LoVo (cell line): ENCODE results near the gene CALHM6.

Experiments used
- DNase-seq: peaks from one replicate; pipeline ENCODE4 v3.0.0-alpha.2; 2016; ENCODE audit warnings: low spot score

The CALHM6 gene

DNA sequence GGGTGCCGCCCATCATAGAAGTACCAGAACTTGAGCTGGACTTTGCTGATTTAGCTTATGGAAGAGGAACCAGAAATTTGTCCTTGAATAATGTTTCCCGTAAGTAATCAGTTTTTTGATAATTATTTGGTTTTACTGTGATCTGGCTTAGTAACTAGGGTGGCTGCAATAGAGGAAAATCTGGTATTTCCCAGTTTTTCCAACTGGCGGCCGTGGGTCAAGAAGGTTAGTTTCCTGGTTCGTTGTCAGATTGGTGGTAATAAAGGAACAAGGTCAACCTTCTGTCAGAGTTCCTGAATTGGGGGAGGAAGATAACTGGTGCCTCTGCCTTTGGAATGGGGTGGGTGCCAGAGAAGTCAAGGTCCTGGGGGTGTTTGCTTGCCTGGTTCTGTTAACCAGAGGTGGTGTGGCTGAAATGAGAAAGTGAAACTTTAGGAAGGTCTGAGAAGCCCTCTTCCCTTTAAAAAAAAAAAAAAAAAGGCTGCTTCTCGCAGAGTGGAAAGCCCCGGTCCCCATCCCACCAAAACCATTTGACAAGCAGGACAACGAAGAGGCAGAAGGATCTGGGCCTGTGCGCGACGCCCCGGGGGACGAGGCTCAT is at the start of gene CALHM6:
TSS of gene CALHM6 (plus strand) at position 45 of the 601 bp plus-strand sequence. CDS start at position 600, 555 bp downstream.
- DNase-seq: no peak

DNA sequence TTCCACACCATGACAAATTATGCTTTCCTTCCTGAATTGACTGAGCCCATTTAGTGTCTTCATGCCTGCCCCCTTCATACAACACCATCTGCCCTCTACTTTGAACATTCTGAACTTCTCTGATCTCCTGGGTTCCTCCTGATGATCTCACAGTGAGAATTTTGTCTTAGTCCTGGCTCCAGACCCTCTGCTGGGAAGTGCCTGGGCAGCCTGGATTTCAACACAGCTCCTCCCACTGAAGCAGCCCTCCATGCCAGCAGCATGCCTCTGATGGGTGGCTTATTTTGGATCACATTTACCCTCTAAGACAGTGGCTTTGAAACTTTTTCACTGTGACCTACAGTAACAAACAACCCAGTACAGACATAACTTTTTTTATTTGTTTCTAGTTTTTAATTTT is 48.9 kb upstream of the CALHM6 start:
- no peak for DNase-seq

DNA sequence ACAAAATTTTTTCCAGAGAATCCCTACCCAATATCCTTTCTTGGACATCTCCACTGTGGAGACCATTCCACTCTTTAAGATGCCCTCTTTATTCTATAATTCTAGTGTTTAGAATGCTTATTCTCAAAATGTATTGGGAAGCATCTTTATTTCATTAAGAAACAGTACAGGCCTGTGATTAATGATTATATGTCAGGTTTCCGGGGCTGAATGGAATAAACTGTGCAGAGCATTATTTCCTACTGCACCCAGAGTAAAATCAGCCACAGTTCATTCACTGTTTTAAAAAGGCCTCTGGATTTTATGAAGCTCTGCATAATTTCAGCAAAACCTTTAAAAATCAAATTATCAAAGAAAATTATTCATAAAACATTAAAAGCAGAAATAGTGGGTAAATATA is 47.8 kb upstream of the CALHM6 start:
- DNase-seq: no peak

DNA sequence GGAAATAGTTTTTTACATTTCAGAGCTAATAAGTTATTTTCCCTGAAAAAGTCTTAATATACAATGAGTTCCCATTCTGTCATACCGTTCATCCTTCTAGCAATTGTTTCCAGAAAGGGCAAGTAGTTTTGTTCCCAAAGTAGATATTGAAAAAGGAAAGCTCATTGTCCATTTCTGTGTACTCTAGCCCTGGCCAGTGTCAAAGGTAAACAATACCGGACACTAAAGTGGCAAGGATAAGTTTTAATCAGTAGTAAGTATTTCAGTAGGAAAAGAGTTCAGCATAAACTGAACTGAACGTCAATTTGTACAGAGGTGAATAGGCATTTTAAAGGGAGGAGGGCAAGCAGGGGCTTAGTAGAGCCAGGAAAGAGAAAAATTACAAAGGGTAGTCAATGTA is 43.5 kb upstream of the CALHM6 start:
- DNase-seq: no peak

DNA sequence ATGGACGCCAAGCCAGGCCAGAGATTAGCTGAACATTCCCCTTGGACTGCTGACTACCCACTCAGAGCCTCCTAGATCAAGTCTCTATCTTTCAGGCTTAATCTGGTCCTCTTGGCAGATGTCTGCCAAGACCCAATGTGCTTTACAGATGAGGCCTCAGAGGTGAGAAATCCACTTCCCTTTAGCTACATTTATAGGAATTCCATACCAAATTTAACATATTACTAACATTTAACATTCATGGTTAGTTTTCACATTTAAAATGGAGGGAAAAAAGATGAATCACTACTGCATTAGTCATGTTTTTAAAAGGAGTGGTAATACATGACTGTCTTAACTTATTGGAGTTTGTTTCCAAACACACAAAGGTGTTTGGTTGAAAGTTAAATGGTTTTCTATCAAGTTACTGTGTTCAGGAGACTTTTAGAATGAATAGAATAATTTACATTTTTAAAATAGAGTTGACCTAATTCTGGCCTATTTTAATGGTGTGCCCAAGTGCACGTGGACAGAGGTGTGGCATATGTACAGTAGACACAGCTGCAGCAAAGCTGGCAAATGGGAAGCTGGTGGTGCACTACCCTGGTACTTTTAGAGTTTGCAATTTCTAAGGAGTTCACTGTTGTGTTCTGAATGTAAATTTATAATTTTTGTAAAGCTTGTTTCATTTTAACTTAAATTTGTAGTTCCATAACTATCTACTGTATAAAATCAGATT is 41.9 kb upstream of the CALHM6 start:
- no peak for DNase-seq

DNA sequence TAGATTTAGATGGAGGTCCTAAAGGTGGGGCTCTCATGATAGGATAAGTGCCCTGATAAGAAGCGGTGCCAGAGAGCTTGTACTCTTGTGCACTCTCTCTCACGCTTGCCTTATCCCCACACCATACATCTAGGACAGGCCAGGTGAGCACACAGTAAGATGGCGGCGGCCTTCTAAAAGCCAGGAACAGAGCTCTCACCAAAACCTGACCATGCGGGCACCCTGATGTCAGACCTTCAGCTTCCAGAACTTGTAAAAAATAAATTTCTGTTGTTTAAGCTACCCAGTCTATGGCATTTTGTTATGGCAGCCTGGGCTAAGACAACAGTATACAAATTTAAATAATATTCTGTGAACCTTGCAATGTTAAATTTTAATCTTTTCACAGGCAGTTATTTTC is 40.8 kb upstream of the CALHM6 start:
- no peak for DNase-seq

DNA sequence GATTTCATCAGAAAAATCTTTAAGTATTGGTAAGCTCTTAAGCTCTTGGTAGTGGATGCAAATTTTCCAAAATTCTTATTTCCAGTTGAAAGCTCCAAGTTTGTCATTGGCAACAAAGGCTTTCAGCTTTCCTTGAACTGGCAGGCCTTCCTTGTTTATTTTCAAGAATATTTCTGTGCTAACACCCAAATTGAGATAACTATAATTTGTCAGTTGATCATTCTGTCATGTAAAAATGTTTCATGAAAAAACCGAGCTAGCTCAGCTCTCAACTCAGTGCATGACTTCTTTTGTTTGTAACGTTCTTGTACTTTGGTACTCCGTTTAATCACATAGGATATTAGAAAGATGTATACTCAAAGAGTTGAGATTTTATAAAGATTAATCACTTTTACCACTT is 38.9 kb upstream of the CALHM6 start:
- DNase-seq: no peak

DNA sequence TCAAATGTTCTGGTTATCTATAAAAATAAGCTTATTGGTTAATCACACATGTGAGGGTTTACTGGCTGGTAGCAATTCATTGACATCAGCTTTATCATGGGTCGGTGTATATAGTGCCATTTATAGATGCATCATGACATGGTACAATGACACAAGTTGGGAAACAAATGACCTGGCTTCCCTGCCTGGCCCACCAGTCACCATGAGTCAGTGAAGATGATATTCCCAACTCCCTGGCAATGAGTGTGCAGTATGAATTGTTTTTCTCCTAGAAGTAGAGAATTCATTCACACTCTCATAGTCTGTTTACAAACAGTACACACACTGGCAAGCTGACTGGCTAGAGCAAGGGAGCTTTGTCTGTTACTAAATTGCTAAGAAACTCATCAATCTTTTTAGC is 37.2 kb upstream of the CALHM6 start:
- DNase-seq: no peak

DNA sequence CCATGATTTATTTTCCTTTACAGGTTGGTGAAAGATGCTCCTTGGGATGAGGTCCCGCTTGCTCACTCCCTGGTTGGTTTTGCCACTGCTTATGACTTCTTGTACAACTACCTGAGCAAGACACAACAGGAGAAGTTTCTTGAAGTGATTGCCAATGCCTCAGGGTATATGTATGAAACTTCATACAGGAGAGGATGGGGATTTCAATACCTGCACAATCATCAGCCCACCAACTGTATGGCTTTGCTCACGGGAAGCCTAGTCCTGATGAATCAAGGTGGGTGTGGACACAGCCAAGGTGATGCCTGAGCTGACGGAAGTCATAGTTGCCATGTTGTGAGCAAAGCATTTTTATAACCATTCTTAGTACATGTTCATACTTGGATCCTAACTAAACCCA is 34.6 kb upstream of the CALHM6 start:
- no peak for DNase-seq

DNA sequence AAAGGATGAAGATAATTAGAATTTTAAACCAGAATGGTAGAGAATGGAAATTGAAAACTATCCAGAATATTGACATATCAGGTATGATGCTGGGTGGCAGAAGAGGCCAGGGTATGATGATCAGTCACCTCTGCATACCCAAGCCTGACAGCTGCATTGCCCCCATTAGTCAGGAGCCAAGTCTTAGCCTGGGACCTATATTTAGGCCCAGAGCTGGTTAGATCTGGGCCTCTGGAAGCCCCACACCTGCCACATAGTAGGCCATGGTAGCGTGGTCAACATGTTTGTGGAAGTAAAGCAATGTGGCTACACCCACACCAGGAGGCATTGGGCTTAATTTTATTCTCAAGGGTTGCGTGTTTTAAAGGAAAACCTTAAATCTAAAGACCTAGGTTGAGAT is 32.1 kb upstream of the CALHM6 start:
- no peak for DNase-seq

DNA sequence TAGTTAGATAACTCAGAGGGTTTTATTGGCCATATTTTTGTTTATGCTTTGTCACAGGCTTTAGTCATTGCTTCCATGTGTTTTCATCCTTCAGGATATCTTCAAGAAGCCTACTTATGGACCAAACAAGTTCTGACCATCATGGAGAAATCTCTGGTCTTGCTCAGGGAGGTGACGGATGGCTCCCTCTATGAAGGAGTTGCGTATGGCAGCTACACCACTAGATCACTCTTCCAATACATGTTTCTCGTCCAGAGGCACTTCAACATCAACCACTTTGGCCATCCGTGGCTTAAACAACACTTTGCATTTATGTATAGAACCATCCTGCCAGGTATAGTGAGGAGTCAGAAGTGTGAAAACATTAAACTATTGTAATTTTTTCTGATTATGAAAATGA is 30.3 kb upstream of the CALHM6 start:
- DNase-seq: no peak

DNA sequence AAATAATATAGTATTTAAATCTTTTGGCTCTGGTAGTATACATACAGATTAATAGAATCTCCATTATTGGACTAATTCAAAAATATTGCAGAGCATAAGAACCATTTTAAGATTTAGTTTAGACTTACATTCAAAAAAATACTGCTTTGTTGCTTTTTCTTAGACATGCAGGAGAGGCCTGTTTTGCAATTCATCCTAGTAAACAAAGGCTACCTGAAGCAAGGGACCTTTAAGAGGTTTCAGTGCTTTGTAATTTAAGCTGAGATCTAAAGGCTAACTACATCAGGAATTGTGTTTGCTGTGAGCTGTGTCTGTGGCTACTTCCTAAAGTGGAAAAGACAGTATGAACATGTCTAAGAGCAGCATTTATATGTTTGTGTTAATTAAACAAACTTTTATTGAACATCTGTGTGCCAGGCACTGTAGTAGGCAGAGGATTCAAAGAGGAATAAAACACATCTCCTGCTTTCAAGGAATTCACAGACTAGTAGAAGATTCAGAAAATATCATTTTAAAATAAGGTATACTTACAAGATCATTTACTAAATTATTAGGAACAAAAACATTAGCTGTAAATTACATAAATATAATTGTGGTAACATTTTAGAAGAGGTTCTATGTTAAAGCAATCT is 29.1 kb upstream of the CALHM6 start:
- no peak for DNase-seq

DNA sequence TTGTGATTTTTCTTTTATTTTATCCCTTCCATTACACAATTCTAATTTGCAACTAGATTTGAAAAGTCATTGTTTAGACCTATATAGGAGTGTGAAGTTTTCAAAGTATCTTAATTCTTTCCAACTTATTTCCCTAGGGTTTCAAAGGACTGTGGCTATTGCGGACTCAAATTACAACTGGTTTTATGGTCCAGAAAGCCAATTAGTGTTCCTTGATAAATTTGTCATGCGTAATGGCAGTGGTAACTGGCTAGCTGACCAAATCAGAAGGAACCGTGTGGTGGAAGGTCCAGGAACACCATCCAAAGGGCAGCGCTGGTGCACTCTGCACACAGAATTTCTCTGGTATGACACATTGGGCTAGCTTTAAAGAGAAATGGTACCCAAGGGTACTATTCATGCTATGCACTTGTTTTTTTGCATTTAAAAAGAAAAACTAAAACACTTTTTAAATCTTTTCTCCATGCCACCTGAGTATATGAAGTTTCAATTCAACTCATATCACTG is 27.9 kb upstream of the CALHM6 start:
- DNase-seq: no peak

DNA sequence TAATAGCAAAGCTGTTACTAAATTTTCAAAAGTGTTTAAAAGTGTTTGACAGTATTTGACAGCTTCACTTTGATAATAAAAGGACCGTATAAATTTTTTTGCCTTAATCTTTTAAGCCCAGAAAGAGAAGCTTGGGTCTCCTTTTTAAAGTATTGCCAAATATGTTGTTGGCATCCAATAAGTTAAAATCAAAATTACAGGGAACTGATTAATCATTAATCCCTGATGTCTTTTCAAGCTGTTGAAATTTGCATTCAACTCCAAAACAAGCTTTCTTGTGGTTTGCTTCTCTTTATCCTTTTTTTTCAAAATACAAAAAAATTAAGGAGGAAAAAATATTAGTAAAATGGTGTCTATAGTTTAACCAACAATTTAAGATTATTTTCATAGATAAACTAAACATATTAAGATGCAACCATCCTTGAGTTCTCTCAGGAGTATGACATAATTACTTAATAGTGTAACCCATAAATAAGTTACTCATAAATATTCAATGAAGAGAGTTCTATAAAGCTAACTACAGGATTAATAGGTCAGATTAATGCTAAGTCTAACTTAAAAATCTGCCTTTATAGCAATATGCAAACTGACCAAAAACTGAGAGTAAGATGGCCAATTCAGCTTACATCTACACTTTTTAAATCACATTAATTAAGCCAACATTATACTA is 27.0 kb upstream of the CALHM6 start:
- no peak for DNase-seq

DNA sequence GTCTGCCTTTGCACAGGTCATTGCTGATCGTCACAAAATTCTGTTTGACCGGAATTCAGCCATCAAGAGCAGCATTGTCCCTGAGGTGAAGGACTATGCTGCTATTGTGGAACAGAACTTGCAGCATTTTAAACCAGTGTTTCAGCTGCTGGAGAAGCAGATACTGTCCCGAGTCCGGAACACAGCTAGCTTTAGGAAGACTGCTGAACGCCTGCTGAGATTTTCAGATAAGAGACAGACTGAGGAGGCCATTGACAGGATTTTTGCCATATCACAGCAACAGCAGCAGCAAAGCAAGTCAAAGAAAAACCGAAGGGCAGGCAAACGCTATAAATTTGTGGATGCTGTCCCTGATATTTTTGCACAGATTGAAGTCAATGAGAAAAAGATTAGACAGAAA is 24.6 kb upstream of the CALHM6 start:
- DNase-seq: no peak

DNA sequence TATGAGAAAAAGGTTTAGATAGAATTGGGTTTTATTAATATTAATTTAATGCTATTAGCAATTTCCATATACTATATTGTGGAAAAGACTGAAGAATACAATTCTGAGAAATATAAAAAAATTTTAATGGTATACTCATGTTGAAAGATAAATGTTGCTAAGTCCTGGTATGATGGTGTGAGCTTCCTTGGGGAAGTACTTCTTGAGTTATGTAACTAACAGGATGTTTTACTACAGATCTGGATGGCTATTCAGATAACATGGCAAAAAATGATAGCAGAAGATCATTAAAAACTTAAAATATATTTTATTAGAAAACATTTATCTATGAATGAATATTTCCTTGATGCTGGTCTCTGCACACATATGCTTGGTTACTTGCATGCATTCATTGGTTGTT is 23.5 kb upstream of the CALHM6 start:
- DNase-seq: no peak

DNA sequence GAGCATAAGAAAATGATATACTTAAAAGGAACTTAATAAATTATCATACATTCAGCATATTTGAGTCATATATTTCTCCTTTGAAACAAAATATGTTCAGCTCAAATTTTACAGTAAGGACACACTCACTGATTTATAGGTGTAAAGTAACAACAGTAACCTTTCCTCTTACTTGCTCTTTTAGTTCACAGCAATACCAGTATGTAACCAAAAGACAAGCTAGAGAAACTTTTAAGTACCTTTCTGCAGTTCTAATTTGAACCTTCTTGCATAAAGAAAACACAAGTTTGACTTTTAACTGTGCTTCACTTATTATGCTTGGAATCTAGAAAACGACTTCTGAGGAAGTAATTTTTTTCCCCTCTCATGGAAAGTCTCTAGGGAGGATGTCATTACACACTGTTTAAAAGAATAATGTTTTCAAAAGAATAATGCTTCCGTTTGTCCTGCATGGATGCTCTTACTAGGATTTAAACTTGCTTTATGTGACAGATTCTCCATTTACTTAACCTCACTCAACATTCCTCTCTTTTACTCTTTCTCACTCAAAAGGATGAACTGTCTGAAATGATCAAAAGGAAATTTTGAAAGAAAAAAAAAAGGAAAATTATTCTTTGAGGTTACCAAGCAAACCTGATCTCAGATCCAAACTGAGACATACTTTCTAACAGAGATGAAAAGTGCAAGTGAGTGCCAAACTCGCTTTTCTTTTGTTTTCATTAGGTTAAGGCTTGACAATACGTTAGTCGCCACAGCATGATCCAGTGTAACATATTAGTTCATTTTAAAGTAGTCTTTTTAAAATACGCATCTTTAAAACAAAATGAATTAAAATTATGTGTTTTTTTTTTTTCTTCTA is 22.4 kb upstream of the CALHM6 start:
- DNase-seq: no peak

DNA sequence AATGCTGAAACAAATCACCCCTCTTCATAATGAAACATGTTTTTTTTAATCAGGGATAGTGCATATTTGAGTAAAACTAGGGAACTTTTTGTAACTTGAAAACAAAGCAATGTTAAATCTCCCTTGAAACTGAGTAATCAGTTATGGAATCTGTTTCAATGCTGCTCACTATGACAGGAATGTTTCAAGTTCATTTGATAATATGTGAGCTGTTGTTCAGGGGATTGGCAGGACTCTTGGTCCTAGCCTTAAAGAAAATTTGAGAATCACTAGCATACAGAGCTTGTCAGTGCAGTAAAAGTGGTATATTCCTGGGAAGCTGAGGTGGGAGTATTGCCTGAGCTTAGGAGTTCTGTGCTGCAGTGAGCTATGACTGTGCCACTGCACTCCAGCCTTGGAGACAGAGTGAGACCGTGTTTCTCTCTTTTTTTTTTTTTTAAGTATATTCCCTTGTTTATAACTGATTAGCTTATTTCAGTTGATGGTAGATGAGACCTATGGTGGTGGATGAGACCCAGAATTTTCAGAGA is 21.6 kb upstream of the CALHM6 start:
- no peak for DNase-seq

DNA sequence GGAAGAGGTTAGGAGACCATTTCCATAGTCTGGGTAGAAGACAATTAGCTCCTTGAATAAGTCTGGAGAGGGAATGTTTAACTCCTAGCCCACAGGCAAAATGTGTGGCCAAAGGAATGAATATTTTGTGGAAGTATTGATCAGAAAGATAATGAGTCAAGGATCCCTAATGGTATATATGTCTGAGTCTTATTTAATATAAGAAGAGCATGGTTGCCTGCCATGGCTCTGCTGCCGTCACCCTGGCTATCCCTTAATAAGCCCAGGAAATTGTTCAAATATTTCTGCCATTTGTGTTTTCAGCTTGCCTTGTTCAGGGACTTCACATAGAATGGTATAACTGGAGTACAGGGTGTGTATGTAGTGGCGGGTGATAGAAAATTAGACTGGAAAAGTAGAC is 18.1 kb upstream of the CALHM6 start:
- no peak for DNase-seq

DNA sequence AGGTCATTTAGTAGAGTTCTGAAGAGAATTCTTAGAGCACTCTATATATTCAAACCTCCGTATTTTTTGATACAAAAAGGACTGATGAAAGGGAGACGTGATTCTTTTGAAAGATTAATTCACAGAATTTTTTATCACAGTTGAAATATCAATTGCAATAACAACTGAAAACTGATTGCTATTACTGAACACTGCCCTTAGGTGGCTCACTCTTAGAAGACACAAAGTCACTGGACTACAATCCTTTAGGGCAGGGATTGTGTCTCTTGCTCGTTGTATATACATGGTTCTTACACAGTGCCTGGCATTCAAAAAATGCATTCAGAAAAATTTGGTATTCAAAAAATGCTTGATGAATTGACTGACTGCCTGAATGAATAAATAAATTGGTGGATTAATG is 17.1 kb upstream of the CALHM6 start:
- peak; percentile 37 for DNase-seq

DNA sequence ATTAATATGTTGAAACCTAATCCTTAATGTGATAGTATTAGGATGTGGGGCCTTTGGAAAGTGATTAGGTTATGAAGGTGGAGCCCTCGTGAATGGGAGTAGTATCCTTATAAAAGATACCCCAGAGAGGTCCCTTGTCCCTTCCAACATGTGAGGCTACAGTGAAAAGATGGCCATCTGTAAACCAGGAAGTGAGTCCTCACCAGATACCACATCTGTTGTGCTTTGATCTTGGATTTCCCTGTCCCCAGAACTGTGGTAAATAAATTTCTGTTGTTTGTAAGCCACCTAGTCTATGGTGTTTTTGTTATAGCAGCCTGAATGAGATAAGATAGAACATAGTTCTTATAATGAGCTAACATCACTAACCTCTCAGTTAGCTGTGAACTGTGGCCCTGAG is 16.6 kb upstream of the CALHM6 start:
- no peak for DNase-seq

DNA sequence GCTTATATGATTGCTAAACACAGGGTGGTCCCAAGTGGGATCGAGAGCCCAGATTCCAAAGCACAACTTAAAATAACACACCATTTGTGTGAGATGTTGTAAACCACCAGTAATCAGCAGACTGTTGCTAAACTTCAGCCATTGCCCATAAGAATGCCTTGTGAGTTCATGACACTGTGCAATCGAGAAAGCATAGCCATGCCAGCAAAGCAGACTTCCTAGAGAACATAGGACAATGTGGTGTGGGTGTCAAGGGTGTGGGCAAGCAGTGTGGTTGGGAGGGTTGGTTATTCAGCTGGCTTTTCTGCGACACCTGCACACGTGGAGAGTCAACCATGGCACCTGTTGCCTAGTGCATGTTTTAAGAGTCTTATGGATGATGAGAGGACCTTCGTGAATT is 16.1 kb upstream of the CALHM6 start:
- DNase-seq: no peak
